ENCODE data around the gene UVRAG. TPM values are rescaled to one million over a fixed set of nuclear protein-coding genes. Genes with fewer than 3 reads are reported as not detected.

The UVRAG gene
- total and polyA plus RNA-seq, 2 donors from 2014 or later: 7.2 to 27.9 TPM

DNA sequence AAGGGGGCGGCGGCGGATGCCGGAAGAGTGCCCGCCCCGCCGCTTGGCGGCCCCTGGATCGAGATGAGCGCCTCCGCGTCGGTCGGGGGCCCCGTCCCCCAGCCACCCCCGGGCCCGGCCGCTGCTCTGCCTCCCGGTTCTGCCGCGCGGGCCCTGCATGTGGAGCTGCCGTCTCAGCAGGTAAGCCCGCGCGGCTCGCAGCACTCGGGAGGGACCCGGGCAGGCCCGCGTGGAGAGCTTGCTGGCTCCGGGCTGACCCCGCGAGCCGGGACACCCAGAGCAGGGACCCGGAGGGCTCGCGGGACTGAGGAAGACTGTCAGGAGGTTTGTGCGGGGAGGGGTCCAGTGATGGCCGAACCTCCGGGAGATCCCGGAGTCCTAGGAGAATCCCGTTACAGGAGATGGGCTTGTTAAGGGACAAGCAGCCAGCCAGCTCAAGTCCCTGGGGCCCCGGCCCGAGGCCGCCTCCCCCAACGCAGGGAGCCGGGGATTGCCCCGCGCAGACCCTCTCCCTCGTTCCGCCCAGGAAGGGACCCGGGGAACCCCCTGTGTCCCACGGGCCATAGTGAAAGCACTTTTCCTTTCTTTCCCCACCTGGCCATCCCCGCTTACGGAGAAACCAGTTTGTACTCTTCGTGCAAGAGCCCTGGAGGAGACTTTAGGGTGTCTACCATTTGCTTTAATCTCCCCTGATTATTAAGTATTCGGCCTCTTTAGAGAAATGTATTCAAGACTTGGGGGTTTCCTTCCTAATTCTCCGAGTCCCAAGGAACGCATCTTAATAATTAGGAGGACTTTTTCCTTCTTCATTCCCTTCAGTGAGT lies 547 bp downstream of the UVRAG start:
- TF ChIP-seq, protein P1, sequence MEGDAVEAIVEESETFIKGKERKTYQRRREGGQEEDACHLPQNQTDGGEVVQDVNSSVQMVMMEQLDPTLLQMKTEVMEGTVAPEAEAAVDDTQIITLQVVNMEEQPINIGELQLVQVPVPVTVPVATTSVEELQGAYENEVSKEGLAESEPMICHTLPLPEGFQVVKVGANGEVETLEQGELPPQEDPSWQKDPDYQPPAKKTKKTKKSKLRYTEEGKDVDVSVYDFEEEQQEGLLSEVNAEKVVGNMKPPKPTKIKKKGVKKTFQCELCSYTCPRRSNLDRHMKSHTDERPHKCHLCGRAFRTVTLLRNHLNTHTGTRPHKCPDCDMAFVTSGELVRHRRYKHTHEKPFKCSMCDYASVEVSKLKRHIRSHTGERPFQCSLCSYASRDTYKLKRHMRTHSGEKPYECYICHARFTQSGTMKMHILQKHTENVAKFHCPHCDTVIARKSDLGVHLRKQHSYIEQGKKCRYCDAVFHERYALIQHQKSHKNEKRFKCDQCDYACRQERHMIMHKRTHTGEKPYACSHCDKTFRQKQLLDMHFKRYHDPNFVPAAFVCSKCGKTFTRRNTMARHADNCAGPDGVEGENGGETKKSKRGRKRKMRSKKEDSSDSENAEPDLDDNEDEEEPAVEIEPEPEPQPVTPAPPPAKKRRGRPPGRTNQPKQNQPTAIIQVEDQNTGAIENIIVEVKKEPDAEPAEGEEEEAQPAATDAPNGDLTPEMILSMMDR (IDR thresholded peaks at IDR 0.05; ENCODE audit: borderline replicate concordance, extremely low read depth, insufficient read depth): no peak
- Histone ChIP-seq H3K4me1 (ENCODE audit: control insufficient read depth in 2 of 3, insufficient read depth in 2 of 3, low read depth in 1 of 3, low read length in 3 of 3) (peaks cover 0 to 15% (median 5%) of the 10 kb centered on the region in 3 donors), H3K27me3 (ENCODE audit: control insufficient read depth, insufficient read depth, low read length) (no peaks in the 10 kb centered on the region), H3K36me3 (ENCODE audit: control insufficient read depth in 2 of 3, insufficient read depth in 3 of 3, low read length in 3 of 3) (no peaks in the 10 kb centered on the region), H3K9me3 (ENCODE audit: control insufficient read depth in 2 of 3, insufficient read depth in 1 of 3, low read length in 3 of 3) (no peaks in the 10 kb centered on the region), H3K4me3 (ENCODE audit: low read length in 3 of 3) (peak overlapping the region; percentile 70 to 92 (median 91)), H3K9ac (ENCODE audit: low read length in 3 of 3) (peak overlapping the region; percentile 51 to 78 (median 72)), H3K27ac (ENCODE audit: low read depth in 2 of 2, low read length in 2 of 2) (peak overlapping the region; percentile 86 to 93)
- intact Hi-C loops (cut with DNase I): no loop called here
- DNase-seq (peak in 3 of 5 donors; percentile 65 to 90 (median 70)), FAIRE-seq (no peak)

DNA sequence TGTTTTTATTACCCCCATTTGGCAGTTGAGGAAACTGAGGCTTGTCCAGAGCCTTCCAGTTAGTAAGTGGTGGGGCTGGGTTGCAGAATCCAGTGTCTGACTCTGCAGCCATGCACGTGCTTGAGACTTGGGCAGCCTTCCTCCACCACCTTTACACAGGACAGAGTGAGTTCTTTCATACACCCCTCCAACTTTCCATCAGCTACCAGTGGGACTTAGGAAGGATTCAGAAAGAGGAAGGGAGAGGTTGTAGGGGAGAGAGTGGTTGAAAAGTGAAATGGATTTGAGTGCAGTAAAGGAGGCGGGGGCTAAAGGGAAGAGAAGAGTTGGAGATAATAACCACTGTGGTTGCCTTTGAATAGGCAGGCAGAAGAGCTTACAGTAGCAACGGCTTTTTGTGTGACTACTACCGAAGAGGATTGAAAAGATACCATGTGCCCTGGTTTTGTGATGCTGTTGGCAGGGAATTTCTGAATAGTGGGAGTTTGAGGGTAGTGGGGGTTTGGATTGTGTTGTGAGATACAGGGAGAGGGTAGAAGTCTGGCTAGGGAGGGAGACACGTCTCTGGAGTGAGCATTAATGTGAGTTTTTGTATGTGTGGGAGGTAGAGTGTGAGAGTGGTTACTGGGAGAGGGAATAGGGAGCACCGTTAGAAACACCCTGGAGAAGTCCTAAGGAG lies 1.7 kb downstream of the UVRAG start:
- intact Hi-C loops (cut with DNase I): no loop called here
- H3K27ac ChIP-seq (ENCODE audit: low read depth in 2 of 2, low read length in 2 of 2): no peak overlapping the region
- DNase-seq: peak in 1 of 5 donors; percentile 22

DNA sequence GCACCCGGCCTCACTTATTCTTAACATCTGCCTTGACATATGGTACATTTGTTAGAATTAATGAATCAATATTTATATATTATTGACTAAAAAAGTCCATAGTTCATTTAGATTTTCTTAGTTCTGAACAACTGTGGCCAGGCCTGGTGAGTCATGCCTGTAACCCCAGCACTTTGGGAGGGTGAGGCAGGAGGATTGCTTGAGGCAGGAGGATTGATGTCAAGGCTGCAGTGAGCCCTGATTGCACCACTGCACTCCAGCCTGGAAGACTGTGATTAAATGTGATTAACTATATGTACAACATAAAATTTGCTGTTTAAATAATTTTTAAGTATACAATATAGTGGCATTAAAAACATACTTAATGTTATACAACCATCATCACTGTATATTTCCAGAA lies 5.6 kb downstream of the UVRAG start:
- Histone ChIP-seq H3K27ac (ENCODE audit: low read depth in 2 of 2, low read length in 2 of 2) (no peak overlapping the region), H3K9me3 (ENCODE audit: control insufficient read depth in 2 of 3, insufficient read depth in 1 of 3, low read length in 3 of 3) (no peaks in the 10 kb centered on the region), H3K4me1 (ENCODE audit: control insufficient read depth in 2 of 3, insufficient read depth in 2 of 3, low read depth in 1 of 3, low read length in 3 of 3) (peaks cover 0 to 11% (median 5%) of the 10 kb centered on the region in 3 donors), H3K4me3 (ENCODE audit: low read length in 3 of 3) (no peak overlapping the region), H3K27me3 (ENCODE audit: control insufficient read depth, insufficient read depth, low read length) (no peaks in the 10 kb centered on the region), H3K9ac (ENCODE audit: low read length in 3 of 3) (no peak overlapping the region), H3K36me3 (ENCODE audit: control insufficient read depth in 2 of 3, insufficient read depth in 3 of 3, low read length in 3 of 3) (no peaks in the 10 kb centered on the region)
- intact Hi-C loops (cut with DNase I): no loop called here
- no peak for FAIRE-seq
- no peak for DNase-seq
- TF ChIP-seq, protein P1 (IDR thresholded peaks at IDR 0.05; ENCODE audit: borderline replicate concordance, extremely low read depth, insufficient read depth): no peak

More for the DNA sequence above, 1.7 kb downstream of the UVRAG start:
- no peak for FAIRE-seq
- peak overlapping the region; percentile 11 to 72 (median 49) for H3K9ac ChIP-seq (ENCODE audit: low read length in 3 of 3)
- no peaks in the 10 kb centered on the region for H3K27me3 ChIP-seq (ENCODE audit: control insufficient read depth, insufficient read depth, low read length)
- H3K36me3 ChIP-seq (ENCODE audit: control insufficient read depth in 2 of 3, insufficient read depth in 3 of 3, low read length in 3 of 3): no peaks in the 10 kb centered on the region
- peaks cover 0 to 15% (median 5%) of the 10 kb centered on the region in 3 donors for H3K4me1 ChIP-seq (ENCODE audit: control insufficient read depth in 2 of 3, insufficient read depth in 2 of 3, low read depth in 1 of 3, low read length in 3 of 3)
- H3K9me3 ChIP-seq (ENCODE audit: control insufficient read depth in 2 of 3, insufficient read depth in 1 of 3, low read length in 3 of 3): no peaks in the 10 kb centered on the region
- TF ChIP-seq, protein P1 (IDR thresholded peaks at IDR 0.05; ENCODE audit: borderline replicate concordance, extremely low read depth, insufficient read depth): no peak
- H3K4me3 ChIP-seq (ENCODE audit: low read length in 3 of 3): peak overlapping the region; percentile 57 to 92 (median 91)

All from kidney (tissue), 14 donors.